IPS-NIHi11 (cell line): ENCODE results near the gene MSI2.

Experiments used
- DNase-seq: peaks from one replicate; pipeline ENCODE4 v3.0.0; 2012; ENCODE audit warnings: mixed read lengths, low spot score

MSI2 gene

GRCh38 chr17:57685499-57686132 is 429.3 kb downstream of the MSI2 start:
- DNase-seq: no peak

DNA sequence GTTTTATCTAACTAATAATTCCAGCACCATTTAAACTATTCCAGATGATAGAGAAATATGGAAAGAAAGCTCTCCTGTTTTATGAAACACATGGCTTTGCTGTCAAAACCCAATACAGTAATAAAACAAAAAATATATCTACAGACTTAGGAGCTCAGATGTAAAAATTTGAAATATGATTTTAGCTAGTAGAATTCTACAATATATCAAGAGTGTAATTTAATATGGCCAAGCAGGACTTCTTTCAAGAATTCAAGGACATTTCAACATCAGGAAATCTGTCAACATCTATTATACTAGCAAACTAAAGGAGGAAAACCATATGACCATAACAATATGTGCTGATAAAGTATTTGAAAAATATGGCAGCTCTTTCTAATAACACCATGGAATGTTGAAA is 431.3 kb downstream of the MSI2 start:
- no peak for DNase-seq

DNA sequence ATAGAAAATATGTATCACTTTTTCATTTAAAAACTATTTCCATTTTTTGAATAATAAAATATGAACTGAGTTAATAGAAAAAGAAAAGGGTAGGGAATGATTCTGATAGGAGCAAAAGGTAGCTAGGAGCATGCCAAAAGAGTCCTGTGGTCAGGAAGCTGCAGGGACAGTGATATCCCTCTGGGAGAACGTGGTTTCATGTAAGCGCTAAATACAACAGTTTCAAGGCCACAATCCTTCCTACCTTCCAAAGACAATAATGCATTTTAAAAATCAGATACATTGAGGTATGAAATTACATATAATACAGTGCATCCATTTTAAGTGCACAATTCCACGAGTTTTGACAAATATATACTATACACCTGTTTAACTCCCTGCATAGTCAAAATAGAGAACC is 432.9 kb downstream of the MSI2 start:
- DNase-seq: no peak

GRCh38 chr17:57691939-57692338 is 435.6 kb downstream of the MSI2 start:
- DNase-seq: no peak

GRCh38 chr17:57692770-57693169 is 436.4 kb downstream of the MSI2 start:
- DNase-seq: no peak

GRCh38 chr17:57694051-57694450 is 437.7 kb downstream of the MSI2 start:
- no peak for DNase-seq

DNA sequence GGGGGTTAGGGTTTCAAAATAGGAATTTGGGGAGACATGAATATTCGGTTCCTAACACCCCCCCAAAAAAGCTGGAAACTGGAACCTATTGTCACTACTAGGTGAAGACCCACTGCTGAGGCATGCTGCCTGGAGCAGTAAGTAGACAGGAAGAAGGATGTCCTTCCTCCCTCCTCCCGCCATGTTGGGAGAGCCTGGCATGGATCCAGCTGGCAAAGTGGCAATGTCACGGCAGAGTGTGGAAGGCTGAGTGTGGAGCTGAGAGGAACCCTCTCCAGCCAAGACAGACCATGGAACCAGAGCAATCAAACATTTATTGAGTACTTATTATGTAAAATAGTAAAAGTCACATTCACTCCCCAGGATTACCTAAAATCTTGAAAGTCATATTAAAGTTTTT is 439.7 kb downstream of the MSI2 start:
- no peak for DNase-seq

GRCh38 chr17:57697197-57697596 is 440.9 kb downstream of the MSI2 start:
- DNase-seq: no peak

GRCh38 chr17:57697891-57698711 is 441.8 kb downstream of the MSI2 start:
- DNase-seq: peak; percentile 42

- no peak for DNase-seq
Observed at GRCh38 chr17:57699751-57700219, 443.5 kb downstream of the MSI2 start.

GRCh38 chr17:57701124-57701523 is 444.8 kb downstream of the MSI2 start:
- no peak for DNase-seq

DNA sequence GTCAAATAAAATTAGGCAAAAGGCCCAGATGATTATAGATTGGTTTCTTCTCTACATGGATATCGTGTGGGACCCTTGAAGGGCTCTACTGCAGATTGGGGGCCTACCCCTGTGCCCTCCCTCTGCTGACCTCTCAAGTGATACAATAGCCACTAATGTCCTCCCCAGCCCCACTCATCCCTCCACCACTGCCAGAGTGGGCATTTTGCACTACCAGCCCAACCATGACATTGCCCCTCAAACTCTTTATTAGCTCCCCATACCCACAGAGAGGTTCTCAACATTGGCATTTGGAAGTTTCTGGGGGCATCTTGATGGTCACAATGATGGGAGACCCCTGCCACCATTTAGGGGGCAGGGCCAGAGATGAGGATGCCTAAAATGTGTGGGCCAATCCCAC is 446.9 kb downstream of the MSI2 start:
- no peak for DNase-seq

DNA sequence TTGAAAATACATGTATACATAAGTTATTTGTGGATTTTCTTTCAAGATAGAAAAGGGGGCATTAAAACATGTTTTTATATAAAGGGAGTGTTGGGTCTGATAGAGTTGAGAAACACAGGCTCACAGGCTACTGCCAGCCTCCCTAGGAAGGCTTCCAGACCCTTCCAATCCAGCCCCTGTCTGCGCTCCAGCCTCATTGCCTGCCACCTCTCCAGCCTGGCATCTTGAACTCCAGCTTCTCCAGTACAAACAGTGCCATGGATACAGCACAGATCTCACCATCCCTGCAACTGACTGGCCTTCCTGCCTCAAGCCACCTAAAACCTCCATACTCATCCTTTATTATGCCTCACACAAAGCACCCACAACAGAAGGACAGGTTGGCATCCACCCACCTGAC is 448.1 kb downstream of the MSI2 start:
- no peak for DNase-seq

DNA sequence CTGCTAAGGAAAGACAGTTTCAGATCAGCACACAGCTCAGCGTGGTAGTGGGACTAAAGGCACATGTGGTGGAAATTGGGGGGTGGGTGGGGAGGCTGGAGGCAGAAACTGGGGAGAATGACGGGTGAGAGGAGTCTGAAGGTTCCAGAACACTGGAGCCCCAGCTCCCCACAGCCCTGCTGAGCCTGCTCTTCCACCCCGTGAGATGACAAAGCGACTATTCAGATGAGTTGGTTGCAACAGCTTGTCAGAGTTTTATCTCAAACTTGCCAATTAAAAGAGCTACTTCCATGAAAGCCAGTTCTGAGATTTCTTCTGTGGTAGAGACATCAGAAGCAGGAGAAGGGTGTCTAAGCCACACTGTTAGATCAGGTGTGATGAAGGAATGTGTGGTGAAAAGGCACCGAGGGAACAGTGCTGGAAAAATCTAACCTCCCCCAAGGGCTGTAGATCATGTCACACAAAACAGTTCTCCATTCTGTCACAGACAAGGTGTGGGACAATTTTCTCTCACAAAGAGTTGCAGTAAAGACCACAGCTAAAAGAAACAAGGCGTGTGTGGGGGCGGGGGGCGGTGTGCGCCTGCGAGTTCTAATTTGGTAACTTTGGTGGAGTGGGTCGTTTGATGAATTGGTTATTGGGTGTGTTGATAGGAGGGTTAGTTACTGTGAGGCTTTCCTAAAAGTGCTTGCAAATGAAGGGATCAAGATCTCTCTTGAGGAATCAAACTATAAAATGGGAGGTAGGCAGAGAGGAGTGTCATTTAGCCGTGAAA is 449.8 kb downstream of the MSI2 start:
- DNase-seq: no peak

- no peak for DNase-seq
Observed at GRCh38 chr17:57706761-57707160, 450.4 kb downstream of the MSI2 start.

- DNase-seq: peak; percentile 64
Observed at GRCh38 chr17:57707892-57708291, 451.6 kb downstream of the MSI2 start.

DNA sequence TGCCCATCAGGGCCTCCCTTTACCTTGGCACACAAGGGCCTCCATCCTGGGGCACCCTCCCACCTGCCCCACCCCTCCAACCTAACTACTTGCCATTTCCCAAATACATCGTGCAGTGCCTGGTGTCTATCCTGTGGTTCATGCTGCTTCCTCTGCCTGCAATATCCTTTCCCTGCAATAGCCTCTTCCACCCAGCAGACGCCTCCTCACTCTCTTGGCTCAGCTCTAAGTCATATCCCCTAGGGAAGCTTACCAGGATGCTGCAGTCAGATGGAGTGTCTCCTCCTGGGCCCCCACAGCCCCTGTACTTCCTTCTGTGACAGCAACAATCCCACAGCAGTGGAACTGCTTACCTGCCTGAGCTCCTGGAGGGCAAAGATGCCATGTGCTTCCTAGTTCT is 452.1 kb downstream of the MSI2 start:
- DNase-seq: peak; percentile 43

DNA sequence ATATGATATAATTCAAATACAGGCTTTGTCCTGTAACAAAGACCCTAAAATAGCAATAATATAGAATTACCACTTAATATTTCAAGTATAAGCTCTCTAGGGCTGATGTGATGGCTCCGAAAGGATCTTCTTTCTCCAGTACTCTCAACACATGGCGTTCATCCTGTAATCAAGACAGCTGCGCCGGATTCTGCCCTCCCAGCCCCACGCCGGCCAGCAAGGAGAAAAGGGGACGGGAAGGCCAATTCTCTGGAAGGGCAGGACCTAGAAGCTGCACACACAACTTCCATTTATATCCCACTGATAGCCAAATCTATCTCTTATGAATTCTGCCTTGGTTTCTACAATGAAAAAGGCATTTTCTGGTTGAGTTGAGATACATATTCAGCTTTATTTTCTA is 456.8 kb downstream of the MSI2 start:
- no peak for DNase-seq

- no peak for DNase-seq
Observed at GRCh38 chr17:57714665-57715180, 458.4 kb downstream of the MSI2 start.

DNA sequence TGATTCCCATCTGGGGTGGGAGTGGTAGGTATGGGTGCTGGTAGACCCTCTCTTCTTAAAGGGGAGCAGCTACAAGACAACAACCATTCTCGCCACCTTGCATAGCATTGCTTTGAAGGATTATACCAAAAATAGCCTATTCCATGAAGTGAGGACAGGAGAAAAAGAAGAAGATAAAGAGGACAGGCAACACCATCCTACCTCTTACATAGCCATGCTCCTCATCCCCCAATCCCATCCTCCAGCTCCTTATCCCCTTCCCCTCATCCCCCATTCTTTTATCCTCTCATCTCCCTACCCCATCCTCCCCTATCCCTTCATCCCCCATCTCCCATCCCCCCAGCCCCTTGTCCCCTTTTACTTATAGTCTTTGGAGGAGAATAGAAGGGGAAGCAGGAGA is 459.7 kb downstream of the MSI2 start:
- no peak for DNase-seq

GRCh38 chr17:57718878-57719277 is 462.6 kb downstream of the MSI2 start:
- no peak for DNase-seq

- DNase-seq: no peak
Observed at GRCh38 chr17:57720386-57721035, 464.2 kb downstream of the MSI2 start.
